HEK293T (cell line): ENCODE results near the gene RABL6.

Experiments
- ARNT ChIP-seq: fragments of 450-650 bp; IDR thresholded peaks from 2 replicates; pipeline ENCODE4 v1.6.1; 2017; ENCODE audit warnings: mild to moderate bottlenecking
- BHLHE40 ChIP-seq: fragments of 450-650 bp; IDR thresholded peaks from 2 replicates; pipeline ENCODE4 v1.6.1; 2016; ENCODE audit warnings: mild to moderate bottlenecking, moderate library complexity, borderline replicate concordance
- CTBP1 ChIP-seq: fragments of 450-650 bp; IDR thresholded peaks from 2 replicates; pipeline ENCODE4 v1.6.1; 2016; ENCODE audit warnings: borderline replicate concordance
- ELF4 ChIP-seq: fragments of 450-650 bp; IDR thresholded peaks from 2 replicates; pipeline ENCODE4 v1.6.1; 2017; ENCODE audit warnings: antibody characterized with exemption
- FOXA1 ChIP-seq: fragments of 450-650 bp; IDR thresholded peaks from 2 replicates; pipeline ENCODE4 v1.6.1; 2016; ENCODE audit warnings: mild to moderate bottlenecking
- FOXK2 ChIP-seq: fragments of 450-650 bp; IDR thresholded peaks from 2 replicates; pipeline ENCODE4 v1.6.1; 2016; ENCODE audit warnings: mild to moderate bottlenecking
- FOXM1 ChIP-seq: fragments of 450-650 bp; IDR thresholded peaks from 2 replicates; pipeline ENCODE4 v1.6.1; 2017; ENCODE audit warnings: mild to moderate bottlenecking, borderline replicate concordance
- HDGF ChIP-seq: fragments of 450-650 bp; IDR thresholded peaks from 2 replicates; pipeline ENCODE4 v1.6.1; 2017; ENCODE audit warnings: antibody characterized with exemption, borderline replicate concordance
- LEF1 ChIP-seq: fragments of 450-650 bp; IDR thresholded peaks from 2 replicates; pipeline ENCODE4 v1.6.1; 2017; ENCODE audit warnings: mild to moderate bottlenecking, borderline replicate concordance
- NFRKB ChIP-seq: fragments of 450-650 bp; IDR thresholded peaks from 2 replicates; pipeline ENCODE4 v1.6.1; 2016; ENCODE audit warnings: mild to moderate bottlenecking, moderate library complexity
- SP1 ChIP-seq: fragments of 450-650 bp; IDR thresholded peaks from 2 replicates; pipeline ENCODE4 v1.6.1; 2017
- SUZ12 ChIP-seq: fragments of 450-650 bp; IDR thresholded peaks from 2 replicates; pipeline ENCODE4 v1.6.1; 2016; ENCODE audit warnings: mild to moderate bottlenecking
- ZNF384 ChIP-seq: fragments of 450-650 bp; IDR thresholded peaks from 2 replicates; pipeline ENCODE4 v1.6.1; 2016
- TF ChIP-seq, protein P1 (sequence below): fragments of 450-650 bp; IDR thresholded peaks from 2 replicates; pipeline ENCODE4 v1.6.1; 2016

DNA sequence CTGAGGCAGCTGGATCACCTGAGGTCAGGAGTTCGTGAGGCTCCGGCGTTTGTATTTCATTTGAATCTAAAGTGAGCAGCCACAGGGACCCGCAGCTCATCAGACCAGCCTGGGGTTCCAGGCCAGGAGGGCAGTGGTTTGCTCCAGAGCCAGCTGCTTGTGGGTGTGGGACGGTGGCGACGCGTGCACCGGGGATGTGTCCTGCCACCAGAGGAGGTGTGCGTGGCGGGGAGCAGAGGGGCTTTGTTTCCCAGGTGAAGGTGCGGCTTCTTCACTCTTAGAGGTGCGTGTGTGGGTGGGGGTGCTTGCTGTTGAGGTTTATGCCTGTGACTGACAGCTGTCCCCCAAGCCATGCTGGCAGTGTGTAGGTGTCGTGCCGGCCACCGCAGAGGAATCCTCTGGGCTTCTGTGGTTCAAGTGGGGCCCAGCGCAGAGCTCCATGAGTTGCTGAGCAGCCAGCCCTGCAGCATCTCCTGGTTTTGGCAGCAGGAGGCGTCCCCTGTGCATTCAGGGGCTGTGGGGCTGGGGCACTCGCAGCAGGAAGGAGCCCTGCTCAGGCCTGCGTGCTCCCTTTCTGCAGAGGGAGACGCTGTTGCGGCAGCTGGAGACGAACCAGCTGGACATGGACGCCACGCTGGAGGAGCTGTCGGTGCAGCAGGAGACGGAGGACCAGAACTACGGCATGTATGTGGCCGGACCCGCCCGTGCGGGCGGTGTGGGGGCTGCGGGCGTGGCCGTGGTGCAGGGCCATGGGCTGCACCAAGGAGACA, 27.6 kb downstream of the RABL6 start:
- TF ChIP-seq FOXK2 (no peak), SP1 (no peak), ZNF384 (no peak), FOXA1 (no peak), ARNT (no peak), BHLHE40 (no peak), SUZ12 (no peak), NFRKB (no peak), HDGF (no peak), FOXM1 (no peak), CTBP1 (no peak), LEF1 (no peak), ELF4 (no peak)
- TF ChIP-seq, protein P1, sequence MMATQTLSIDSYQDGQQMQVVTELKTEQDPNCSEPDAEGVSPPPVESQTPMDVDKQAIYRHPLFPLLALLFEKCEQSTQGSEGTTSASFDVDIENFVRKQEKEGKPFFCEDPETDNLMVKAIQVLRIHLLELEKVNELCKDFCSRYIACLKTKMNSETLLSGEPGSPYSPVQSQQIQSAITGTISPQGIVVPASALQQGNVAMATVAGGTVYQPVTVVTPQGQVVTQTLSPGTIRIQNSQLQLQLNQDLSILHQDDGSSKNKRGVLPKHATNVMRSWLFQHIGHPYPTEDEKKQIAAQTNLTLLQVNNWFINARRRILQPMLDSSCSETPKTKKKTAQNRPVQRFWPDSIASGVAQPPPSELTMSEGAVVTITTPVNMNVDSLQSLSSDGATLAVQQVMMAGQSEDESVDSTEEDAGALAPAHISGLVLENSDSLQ: no peak
